GM21515 (cell line): Measurements from ENCODE around the gene HHEX.
"Not testable (repeated sequence)": the region's sequence is repeated elsewhere in the genome, so short reads cannot be mapped to it uniquely, and the experiment has no call there.

Source experiments
- ATAC-seq: cut with Tn5 transposase; IDR thresholded peaks from one replicate; pipeline ENCODE4 v1.9.1; 2021; ENCODE audit not compliant: unreplicated experiment

Gene HHEX

GRCh38 chr10:92689663-92690210 lies at the start of gene HHEX:
Gene HHEX (plus strand): TSS chr10:92689955. CDS start chr10:92689987, 32 bp downstream.
- ATAC-seq, result peak; percentile 49

- no peak for ATAC-seq
Measured at GRCh38 chr10:92640107-92640506, 49.6 kb upstream of the HHEX start.

GRCh38 chr10:92641492-92641891 lies 48.3 kb upstream of the HHEX start:
- no peak for ATAC-seq

- no peak for ATAC-seq
Measured at GRCh38 chr10:92644921-92645320, 44.8 kb upstream of the HHEX start.

GRCh38 chr10:92650864-92651263 lies 38.9 kb upstream of the HHEX start:
- ATAC-seq, result not testable (repeated sequence)

- ATAC-seq, result no peak
Measured at GRCh38 chr10:92655426-92655825, 34.3 kb upstream of the HHEX start.

GRCh38 chr10:92656266-92656961 lies 33.3 kb upstream of the HHEX start:
- ATAC-seq, result no peak

GRCh38 chr10:92657024-92657423 lies 32.7 kb upstream of the HHEX start:
- ATAC-seq, result no peak

GRCh38 chr10:92662848-92663247 lies 26.9 kb upstream of the HHEX start:
- ATAC-seq, result no peak

GRCh38 chr10:92664322-92664721 lies 25.4 kb upstream of the HHEX start:
- no peak for ATAC-seq

- ATAC-seq, result no peak
Measured at GRCh38 chr10:92667078-92667477, 22.7 kb upstream of the HHEX start.

GRCh38 chr10:92677708-92678107 lies 12.0 kb upstream of the HHEX start:
- no peak for ATAC-seq

- ATAC-seq, result no peak
Measured at GRCh38 chr10:92678206-92678605, 11.5 kb upstream of the HHEX start.

GRCh38 chr10:92681306-92681834 lies 8.4 kb upstream of the HHEX start:
- ATAC-seq, result no peak

- no peak for ATAC-seq
Measured at GRCh38 chr10:92688573-92688926, 1.2 kb upstream of the HHEX start.

- peak; percentile 10 for ATAC-seq
Measured at GRCh38 chr10:92688927-92689662, 660 bp upstream of the HHEX start.

GRCh38 chr10:92690211-92690914 lies 608 bp downstream of the HHEX start:
- no peak for ATAC-seq

- ATAC-seq, result no peak
Measured at GRCh38 chr10:92690915-92691590, 1.3 kb downstream of the HHEX start.

GRCh38 chr10:92691591-92692079 lies 1.9 kb downstream of the HHEX start:
- no peak for ATAC-seq

GRCh38 chr10:92692080-92692671 lies 2.4 kb downstream of the HHEX start:
- ATAC-seq, result no peak
